ENCODE results near the gene RAPGEFL1. TPM values are rescaled to one million over a fixed set of nuclear protein-coding genes. Genes with fewer than 3 reads are reported as not detected.

RAPGEFL1 gene, protein sequence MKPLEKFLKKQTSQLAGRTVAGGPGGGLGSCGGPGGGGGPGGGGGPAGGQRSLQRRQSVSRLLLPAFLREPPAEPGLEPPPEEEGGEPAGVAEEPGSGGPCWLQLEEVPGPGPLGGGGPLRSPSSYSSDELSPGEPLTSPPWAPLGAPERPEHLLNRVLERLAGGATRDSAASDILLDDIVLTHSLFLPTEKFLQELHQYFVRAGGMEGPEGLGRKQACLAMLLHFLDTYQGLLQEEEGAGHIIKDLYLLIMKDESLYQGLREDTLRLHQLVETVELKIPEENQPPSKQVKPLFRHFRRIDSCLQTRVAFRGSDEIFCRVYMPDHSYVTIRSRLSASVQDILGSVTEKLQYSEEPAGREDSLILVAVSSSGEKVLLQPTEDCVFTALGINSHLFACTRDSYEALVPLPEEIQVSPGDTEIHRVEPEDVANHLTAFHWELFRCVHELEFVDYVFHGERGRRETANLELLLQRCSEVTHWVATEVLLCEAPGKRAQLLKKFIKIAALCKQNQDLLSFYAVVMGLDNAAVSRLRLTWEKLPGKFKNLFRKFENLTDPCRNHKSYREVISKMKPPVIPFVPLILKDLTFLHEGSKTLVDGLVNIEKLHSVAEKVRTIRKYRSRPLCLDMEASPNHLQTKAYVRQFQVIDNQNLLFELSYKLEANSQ
- total RNA-seq: 3.6 to 5.5 TPM (median 3.9 TPM) in 3 replicates
- long read RNA-seq, partial matches to known transcripts: 0 of 1 reads
- long read RNA-seq, other reads (novel, unspliced or antisense): 1 of 1 reads

DNA sequence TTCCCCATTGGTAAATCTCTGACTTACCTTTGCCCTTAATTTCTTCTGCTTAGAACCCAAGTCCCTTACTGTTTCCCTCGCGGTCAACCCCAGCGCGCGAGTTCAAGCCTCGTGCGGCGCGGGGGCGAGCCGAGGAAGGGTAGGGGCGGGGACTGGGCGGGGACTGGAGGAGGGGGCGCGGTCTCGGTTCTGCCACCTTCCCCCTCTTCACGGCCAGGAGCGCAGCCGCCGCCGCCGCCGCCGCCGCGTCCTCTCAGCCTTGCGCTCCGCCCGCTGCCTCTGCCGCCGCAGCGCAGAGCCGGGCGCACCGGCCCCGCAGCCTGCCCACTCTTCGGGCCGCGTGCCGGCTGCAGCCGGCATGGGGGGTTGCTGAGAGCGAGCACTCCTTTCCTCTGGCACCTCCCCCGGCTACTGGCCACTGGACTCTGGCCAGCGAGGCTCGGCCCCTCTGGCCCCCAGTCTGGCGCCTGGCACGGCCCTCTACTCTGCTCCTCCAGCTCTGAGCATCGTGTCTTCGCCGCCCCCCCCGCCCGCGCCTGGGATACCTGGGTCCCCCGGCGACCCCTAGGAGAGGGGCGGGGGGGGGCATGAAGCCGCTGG is at the start of gene RAPGEFL1:
TSS of gene RAPGEFL1 (plus strand) at position 196 of the 600 bp plus-strand sequence. CDS start at position 588, 392 bp downstream.
- no peak for DNase-seq (ENCODE audit: low spot score)
- Mint-ChIP-seq H3K9me3 (ENCODE audit: low read depth) (no peaks in the 10 kb centered on the region), H3K4me1 (ENCODE audit: low read depth) (peaks cover 21% of the 10 kb centered on the region), H3K27me3 (ENCODE audit: low read depth) (no peaks in the 10 kb centered on the region), H3K27ac (ENCODE audit: unreplicated experiment) (no peak within 1 kb of the TSS), H3K4me3 (ENCODE audit: unreplicated experiment) (peak within 1 kb of the TSS; percentile 40), H3K36me3 (ENCODE audit: low read depth) (peaks cover 8% of the 10 kb centered on the region)
- TF ChIP-seq, protein P1, sequence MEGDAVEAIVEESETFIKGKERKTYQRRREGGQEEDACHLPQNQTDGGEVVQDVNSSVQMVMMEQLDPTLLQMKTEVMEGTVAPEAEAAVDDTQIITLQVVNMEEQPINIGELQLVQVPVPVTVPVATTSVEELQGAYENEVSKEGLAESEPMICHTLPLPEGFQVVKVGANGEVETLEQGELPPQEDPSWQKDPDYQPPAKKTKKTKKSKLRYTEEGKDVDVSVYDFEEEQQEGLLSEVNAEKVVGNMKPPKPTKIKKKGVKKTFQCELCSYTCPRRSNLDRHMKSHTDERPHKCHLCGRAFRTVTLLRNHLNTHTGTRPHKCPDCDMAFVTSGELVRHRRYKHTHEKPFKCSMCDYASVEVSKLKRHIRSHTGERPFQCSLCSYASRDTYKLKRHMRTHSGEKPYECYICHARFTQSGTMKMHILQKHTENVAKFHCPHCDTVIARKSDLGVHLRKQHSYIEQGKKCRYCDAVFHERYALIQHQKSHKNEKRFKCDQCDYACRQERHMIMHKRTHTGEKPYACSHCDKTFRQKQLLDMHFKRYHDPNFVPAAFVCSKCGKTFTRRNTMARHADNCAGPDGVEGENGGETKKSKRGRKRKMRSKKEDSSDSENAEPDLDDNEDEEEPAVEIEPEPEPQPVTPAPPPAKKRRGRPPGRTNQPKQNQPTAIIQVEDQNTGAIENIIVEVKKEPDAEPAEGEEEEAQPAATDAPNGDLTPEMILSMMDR (IDR thresholded peaks at IDR 0.05): no peak

- H3K27me3 Mint-ChIP-seq (ENCODE audit: low read depth): no peaks in the 10 kb centered on the region
- H3K4me1 Mint-ChIP-seq (ENCODE audit: low read depth): peaks cover 21% of the 10 kb centered on the region
- H3K27ac Mint-ChIP-seq (ENCODE audit: unreplicated experiment): peak overlapping the region; percentile 18
- H3K9me3 Mint-ChIP-seq (ENCODE audit: low read depth): no peaks in the 10 kb centered on the region
- TF ChIP-seq, protein P1 (IDR thresholded peaks at IDR 0.05): no peak
- no peak overlapping the region for H3K4me3 Mint-ChIP-seq (ENCODE audit: unreplicated experiment)
- peaks cover 48% of the 10 kb centered on the region for H3K36me3 Mint-ChIP-seq (ENCODE audit: low read depth)
- no peak for DNase-seq (ENCODE audit: low spot score)
These were observed 47.8 kb upstream of the RAPGEFL1 start for GRCh38 chr17:40129498-40129897.

- Mint-ChIP-seq H3K4me3 (ENCODE audit: unreplicated experiment) (no peak overlapping the region), H3K27ac (ENCODE audit: unreplicated experiment) (peak overlapping the region; percentile 23), H3K4me1 (ENCODE audit: low read depth) (peaks cover 13% of the 10 kb centered on the region), H3K27me3 (ENCODE audit: low read depth) (no peaks in the 10 kb centered on the region), H3K9me3 (ENCODE audit: low read depth) (no peaks in the 10 kb centered on the region), H3K36me3 (ENCODE audit: low read depth) (peaks cover 58% of the 10 kb centered on the region)
- DNase-seq (ENCODE audit: low spot score): no peak
- TF ChIP-seq, protein P1 (IDR thresholded peaks at IDR 0.05): no peak
These were observed 46.8 kb upstream of the RAPGEFL1 start for GRCh38 chr17:40130352-40131042.

DNA sequence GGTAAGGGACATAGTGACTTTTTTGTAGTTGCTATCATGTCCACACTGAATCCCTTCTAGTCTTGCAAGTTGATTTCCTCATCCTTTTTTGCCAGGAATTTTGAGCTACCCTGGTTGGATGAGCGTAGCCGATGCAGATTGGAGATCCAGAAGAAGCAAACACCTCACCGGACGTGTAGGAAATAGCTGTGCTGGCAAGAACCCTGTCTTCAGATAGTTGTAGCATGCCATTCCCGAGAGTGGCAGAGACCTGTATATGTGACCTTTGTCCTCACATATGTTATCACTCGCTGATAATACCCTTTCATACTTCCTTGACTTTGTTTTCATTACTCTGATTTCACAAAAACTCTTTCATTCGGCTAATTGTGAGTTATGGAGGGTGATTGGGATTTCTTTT is 43.1 kb upstream of the RAPGEFL1 start:
- H3K4me1 Mint-ChIP-seq (ENCODE audit: low read depth): peaks cover 8% of the 10 kb centered on the region
- TF ChIP-seq, protein P1 (IDR thresholded peaks at IDR 0.05): no peak
- DNase-seq (ENCODE audit: low spot score): no peak
- no peaks in the 10 kb centered on the region for H3K27me3 Mint-ChIP-seq (ENCODE audit: low read depth)
- no peaks in the 10 kb centered on the region for H3K9me3 Mint-ChIP-seq (ENCODE audit: low read depth)
- H3K4me3 Mint-ChIP-seq (ENCODE audit: unreplicated experiment): no peak overlapping the region
- H3K36me3 Mint-ChIP-seq (ENCODE audit: low read depth): peaks cover 52% of the 10 kb centered on the region
- peak overlapping the region; percentile 43 for H3K27ac Mint-ChIP-seq (ENCODE audit: unreplicated experiment)

All from chondrocyte (in vitro differentiated cells).